Cardiac atrium fibroblast (primary cell): Measurements from ENCODE around the gene RGS9BP. TPM values are rescaled to one million over a fixed set of nuclear protein-coding genes. Genes with fewer than 3 reads are reported as not detected.

Source experiments
- total RNA-seq: library from RNA; depleted of rRNA; stranded (reverse); fragments of >200 nt; gene quantifications from 2 replicates; pipeline ENCODE4 v1.2.3, GENCODE V29; 2015

The RGS9BP gene
- total RNA-seq, result 0.16 and 0.36 TPM in 2 replicates

GRCh38 chr19:32675720-32676185 is at the start of gene RGS9BP:
RGS9BP (plus strand) TSS chr19:32675848; CDS start chr19:32676264, 416 bp downstream.

GRCh38 chr19:32674931-32675719 is 523 bp upstream of the RGS9BP start, which contains the start of gene ANKRD27:
ANKRD27 (minus strand) TSS chr19:32675180; CDS start chr19:32659015, 16,165 bp downstream.

GRCh38 chr19:32691291-32691951 is 15.8 kb downstream of the RGS9BP start, which contains the start of gene NUDT19:
NUDT19 (plus strand) TSS chr19:32691821; CDS start chr19:32691961, 140 bp downstream.

GRCh38 chr19:32719611-32720059 is 44.0 kb downstream of the RGS9BP start, which contains the start of gene TDRD12:
TDRD12 (plus strand) TSS chr19:32719767; CDS start chr19:32720073, 306 bp downstream.

Other genes starting within 250 kb of the RGS9BP start
- 130 and 181 TPM in 2 replicates for gene PDCD5, start 94.7 kb upstream of the RGS9BP start, total RNA-seq
- 22.7 and 26.2 TPM in 2 replicates for gene ANKRD27, start 668 bp upstream of the RGS9BP start, total RNA-seq
- 9.6 and 14.6 TPM in 2 replicates for gene NUDT19, start 16.0 kb downstream of the RGS9BP start, total RNA-seq
- gene TDRD12, start 43.9 kb downstream of the RGS9BP start, total RNA-seq, result 0.18 TPM in 1 of 2 replicates, not detected in the other
- 1.3 TPM in 1 of 2 replicates, not detected in the other for gene SLC7A9, start 193.9 kb downstream of the RGS9BP start, total RNA-seq